Nephron (organoid): ENCODE results near the gene RBFOX1.

Source experiments
- H3K27ac Mint-ChIP-seq, 3 experiments: 2 replicates each; pipeline ENCODE4 v1.8.0; 2020; ENCODE audit warnings: mixed read lengths in 3 of 3, mild to moderate bottlenecking in 2 of 3, moderate library complexity in 1 of 3
- H3K27me3 Mint-ChIP-seq: 2 replicates; pipeline ENCODE4 v1.8.0; 2021; ENCODE audit warnings: low read depth, mild to moderate bottlenecking, moderate library complexity, mixed read lengths
- H3K36me3 Mint-ChIP-seq: 2 replicates; pipeline ENCODE4 v1.8.0; 2020; ENCODE audit warnings: low read depth, mixed read lengths
- H3K4me1 Mint-ChIP-seq: 2 replicates; pipeline ENCODE4 v1.8.0; 2020; ENCODE audit warnings: mixed read lengths
- H3K4me3 Mint-ChIP-seq, 3 experiments: 2 replicates each; pipeline ENCODE4 v1.8.0; 2020; ENCODE audit warnings: mild to moderate bottlenecking in 3 of 3, mixed read lengths in 3 of 3, moderate library complexity in 2 of 3
- H3K9me3 Mint-ChIP-seq: 2 replicates; pipeline ENCODE4 v1.8.0; 2020; ENCODE audit warnings: mixed read lengths
- TF ChIP-seq, protein P1 (sequence below), 3 experiments: fragments of 200-600 bp; sonication (generic); IDR thresholded peaks; one replicate each; pipeline ENCODE4 v1.5.0; 2021; ENCODE audit warnings: antibody characterized with exemption in 3 of 3; ENCODE audit not compliant: unreplicated experiment in 3 of 3

Gene RBFOX1

DNA sequence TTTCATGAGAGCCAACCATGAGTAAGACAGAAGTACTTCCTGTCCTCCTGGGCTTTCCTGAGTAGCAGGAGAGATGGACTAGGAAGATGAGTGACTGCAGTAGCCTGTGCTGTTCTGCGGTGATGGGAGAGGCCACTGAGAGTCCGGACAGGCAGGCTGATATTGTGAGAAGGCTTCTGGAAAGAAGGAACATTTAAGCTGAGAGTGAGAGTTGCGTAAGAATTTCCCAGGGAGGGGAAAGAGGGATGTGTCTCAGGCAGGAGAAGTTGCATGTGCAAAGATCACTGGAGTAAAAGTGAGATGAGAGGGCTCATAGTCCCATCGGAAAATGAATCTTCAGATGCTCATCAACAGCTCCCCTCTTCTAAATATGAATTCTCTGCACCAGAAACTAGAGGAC, 258.3 kb downstream of the RBFOX1 start:
- H3K4me3 Mint-ChIP-seq, result no peak overlapping the region
- no peaks in the 10 kb centered on the region for H3K9me3 Mint-ChIP-seq
- TF ChIP-seq, protein P1, sequence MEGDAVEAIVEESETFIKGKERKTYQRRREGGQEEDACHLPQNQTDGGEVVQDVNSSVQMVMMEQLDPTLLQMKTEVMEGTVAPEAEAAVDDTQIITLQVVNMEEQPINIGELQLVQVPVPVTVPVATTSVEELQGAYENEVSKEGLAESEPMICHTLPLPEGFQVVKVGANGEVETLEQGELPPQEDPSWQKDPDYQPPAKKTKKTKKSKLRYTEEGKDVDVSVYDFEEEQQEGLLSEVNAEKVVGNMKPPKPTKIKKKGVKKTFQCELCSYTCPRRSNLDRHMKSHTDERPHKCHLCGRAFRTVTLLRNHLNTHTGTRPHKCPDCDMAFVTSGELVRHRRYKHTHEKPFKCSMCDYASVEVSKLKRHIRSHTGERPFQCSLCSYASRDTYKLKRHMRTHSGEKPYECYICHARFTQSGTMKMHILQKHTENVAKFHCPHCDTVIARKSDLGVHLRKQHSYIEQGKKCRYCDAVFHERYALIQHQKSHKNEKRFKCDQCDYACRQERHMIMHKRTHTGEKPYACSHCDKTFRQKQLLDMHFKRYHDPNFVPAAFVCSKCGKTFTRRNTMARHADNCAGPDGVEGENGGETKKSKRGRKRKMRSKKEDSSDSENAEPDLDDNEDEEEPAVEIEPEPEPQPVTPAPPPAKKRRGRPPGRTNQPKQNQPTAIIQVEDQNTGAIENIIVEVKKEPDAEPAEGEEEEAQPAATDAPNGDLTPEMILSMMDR (IDR thresholded peaks at IDR 0.05; ENCODE audit: unreplicated experiment in 3 of 3), result no peak

GRCh38 chr16:7596308-7596707, 263.7 kb downstream of the RBFOX1 start:
- H3K36me3 Mint-ChIP-seq, result no peaks in the 10 kb centered on the region
- no peak overlapping the region for H3K27ac Mint-ChIP-seq
- H3K9me3 Mint-ChIP-seq, result no peaks in the 10 kb centered on the region
- H3K4me3 Mint-ChIP-seq, result no peak overlapping the region
- peaks cover 15% of the 10 kb centered on the region for H3K4me1 Mint-ChIP-seq
- H3K27me3 Mint-ChIP-seq, result no peaks in the 10 kb centered on the region
- TF ChIP-seq, protein P1 (IDR thresholded peaks at IDR 0.05; ENCODE audit: unreplicated experiment in 3 of 3), result no peak

More for the DNA sequence above, 258.3 kb downstream of the RBFOX1 start:
- peaks cover 2% of the 10 kb centered on the region for H3K4me1 Mint-ChIP-seq
- no peaks in the 10 kb centered on the region for H3K36me3 Mint-ChIP-seq
- no peak overlapping the region for H3K27ac Mint-ChIP-seq
- H3K27me3 Mint-ChIP-seq, result no peaks in the 10 kb centered on the region

DNA sequence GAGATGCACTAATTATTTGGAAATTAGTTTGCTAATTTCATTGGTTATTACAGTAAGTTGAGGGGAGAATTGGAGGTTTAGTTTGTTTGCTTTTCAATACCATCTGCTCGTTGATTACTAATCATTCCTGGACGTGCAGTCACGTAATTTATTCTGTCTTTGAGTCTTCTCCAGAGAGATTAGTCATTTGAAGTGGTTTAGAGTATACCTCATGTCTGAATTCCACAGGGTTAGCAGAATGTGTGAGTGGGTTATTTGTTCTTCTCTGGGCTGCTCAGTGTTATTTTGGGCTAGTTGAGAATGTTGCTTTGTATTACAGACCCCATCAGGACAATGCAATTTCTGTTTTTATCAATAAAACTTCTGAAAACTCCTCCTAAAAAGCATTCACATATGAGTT, 265.0 kb downstream of the RBFOX1 start:
- no peaks in the 10 kb centered on the region for H3K27me3 Mint-ChIP-seq
- TF ChIP-seq, protein P1 (IDR thresholded peaks at IDR 0.05; ENCODE audit: unreplicated experiment in 3 of 3), result no peak

GRCh38 chr16:7601100-7601499, 268.5 kb downstream of the RBFOX1 start:
- Mint-ChIP-seq H3K27ac (no peak overlapping the region), H3K27me3 (peaks cover 4% of the 10 kb centered on the region), H3K9me3 (no peaks in the 10 kb centered on the region), H3K36me3 (no peaks in the 10 kb centered on the region), H3K4me3 (no peak overlapping the region), H3K4me1 (peaks cover 35% of the 10 kb centered on the region)
- TF ChIP-seq, protein P1 (IDR thresholded peaks at IDR 0.05; ENCODE audit: unreplicated experiment in 3 of 3), result no peak

More for the DNA sequence above, 265.0 kb downstream of the RBFOX1 start:
- Mint-ChIP-seq H3K9me3 (no peaks in the 10 kb centered on the region), H3K27ac (no peak overlapping the region), H3K36me3 (no peaks in the 10 kb centered on the region), H3K4me1 (peaks cover 28% of the 10 kb centered on the region), H3K4me3 (no peak overlapping the region)

- no peaks in the 10 kb centered on the region for H3K9me3 Mint-ChIP-seq
- peak overlapping the region in 1 of 3 experiments; percentile 60 for H3K27ac Mint-ChIP-seq
- peaks cover 4% of the 10 kb centered on the region for H3K27me3 Mint-ChIP-seq
- peaks cover 33% of the 10 kb centered on the region for H3K4me1 Mint-ChIP-seq
- no peak overlapping the region for H3K4me3 Mint-ChIP-seq
- no peaks in the 10 kb centered on the region for H3K36me3 Mint-ChIP-seq
- TF ChIP-seq, protein P1 (IDR thresholded peaks at IDR 0.05; ENCODE audit: unreplicated experiment in 3 of 3), result no peak
Observed at GRCh38 chr16:7602291-7602950, 269.8 kb downstream of the RBFOX1 start.

DNA sequence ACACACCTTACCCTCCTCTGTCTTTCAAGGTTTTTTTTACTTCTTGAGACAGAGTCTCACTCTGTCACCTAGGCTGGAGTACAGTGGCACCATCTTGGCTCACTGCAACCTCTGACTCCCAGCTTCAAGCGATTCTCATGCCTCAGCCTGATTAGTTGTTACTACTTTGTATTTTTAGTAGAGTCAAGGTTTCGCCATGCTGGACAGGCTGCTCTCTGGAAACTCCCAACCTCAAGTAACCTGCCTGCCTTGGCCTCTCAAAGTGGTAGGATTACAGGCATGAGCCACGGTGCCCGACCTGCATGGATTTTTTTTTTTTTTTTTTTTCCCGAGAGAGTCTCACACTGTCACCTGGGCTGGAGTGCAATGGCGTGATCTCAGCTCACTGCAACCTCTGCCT, 273.2 kb downstream of the RBFOX1 start:
- Mint-ChIP-seq H3K4me3 (no peak overlapping the region), H3K27ac (no peak overlapping the region), H3K27me3 (peaks cover 4% of the 10 kb centered on the region)

More for the DNA sequence above, 273.2 kb downstream of the RBFOX1 start:
- Mint-ChIP-seq H3K36me3 (no peaks in the 10 kb centered on the region), H3K9me3 (no peaks in the 10 kb centered on the region), H3K4me1 (peaks cover 26% of the 10 kb centered on the region)
- TF ChIP-seq, protein P1 (IDR thresholded peaks at IDR 0.05; ENCODE audit: unreplicated experiment in 3 of 3), result no peak
